ENCODE measurements around the gene AKAP17A. TPM values are rescaled to one million over a fixed set of nuclear protein-coding genes. Genes with fewer than 3 reads are reported as not detected.

Gene AKAP17A
- total RNA-seq, 2 donors from 2014 or later, result 42.2 to 50.9 TPM

- no peak overlapping the region for H3K4me3 Mint-ChIP-seq
These were observed 13.6 kb upstream of the AKAP17A start for GRCh38 chrX:1577845-1578244.

GRCh38 chrX:1578511-1579173 lies 12.8 kb upstream of the AKAP17A start:
- no peaks in the 10 kb centered on the region for H3K27me3 ChIP-seq (ENCODE audit: control insufficient read depth, insufficient read depth, low read length, poor library complexity, severe bottlenecking)
- H3K36me3 ChIP-seq (ENCODE audit: control insufficient read depth, insufficient read depth, low read length), result no peaks in the 10 kb centered on the region
- H3K27ac ChIP-seq (ENCODE audit: low read depth, low read length), result no peak overlapping the region
- H3K4me1 ChIP-seq (ENCODE audit: control insufficient read depth, insufficient read depth, low read length), result no peaks in the 10 kb centered on the region
- H3K9ac ChIP-seq (ENCODE audit: extremely low read depth, low read length, poor library complexity, severe bottlenecking), result no peak overlapping the region
- Mint-ChIP-seq H3K4me1 (no peaks in the 10 kb centered on the region), H3K27me3 (ENCODE audit: insufficient read depth) (peaks cover 3% of the 10 kb centered on the region), H3K27ac (no peak overlapping the region), H3K4me3 (no peak overlapping the region), H3K36me3 (ENCODE audit: low read depth) (no peaks in the 10 kb centered on the region), H3K9me3 (peaks cover 4% of the 10 kb centered on the region)
- no peak overlapping the region for H3K4me3 ChIP-seq (ENCODE audit: low read length)
- TF ChIP-seq CTCF (conservative IDR thresholded peaks at IDR 0.05), result no peak
- DNase-seq, result no peak
- H3K9me3 ChIP-seq (ENCODE audit: control insufficient read depth, low read length), result no peaks in the 10 kb centered on the region
- WGBS, 2 experiments (ENCODE audit: insufficient coverage in 1 of 2, insufficient read length in 1 of 2), result 69 to 76% methylated on average over 3 to 6 of the region's 6 CpGs

More at GRCh38 chrX:1577845-1578244, 13.6 kb upstream of the AKAP17A start:
- no peaks in the 10 kb centered on the region for H3K9me3 ChIP-seq (ENCODE audit: control insufficient read depth, low read length)
- no peak for TF ChIP-seq CTCF (conservative IDR thresholded peaks at IDR 0.05)
- Mint-ChIP-seq H3K27ac (no peak overlapping the region), H3K36me3 (ENCODE audit: low read depth) (no peaks in the 10 kb centered on the region), H3K9me3 (peaks cover 4% of the 10 kb centered on the region), H3K4me1 (no peaks in the 10 kb centered on the region), H3K27me3 (ENCODE audit: insufficient read depth) (peaks cover 3% of the 10 kb centered on the region)
- no peak for DNase-seq
- H3K27me3 ChIP-seq (ENCODE audit: control insufficient read depth, insufficient read depth, low read length, poor library complexity, severe bottlenecking), result no peaks in the 10 kb centered on the region
- H3K4me1 ChIP-seq (ENCODE audit: control insufficient read depth, insufficient read depth, low read length), result no peaks in the 10 kb centered on the region
- no peak overlapping the region for H3K27ac ChIP-seq (ENCODE audit: low read depth, low read length)
- WGBS, 2 experiments (ENCODE audit: insufficient coverage in 1 of 2, insufficient read length in 1 of 2), result 67 to 76% methylated on average over 1 of the region's 2 CpGs
- no peak overlapping the region for H3K4me3 ChIP-seq (ENCODE audit: low read length)
- H3K36me3 ChIP-seq (ENCODE audit: control insufficient read depth, insufficient read depth, low read length), result no peaks in the 10 kb centered on the region
- no peak overlapping the region for H3K9ac ChIP-seq (ENCODE audit: extremely low read depth, low read length, poor library complexity, severe bottlenecking)

GRCh38 chrX:1581132-1581531 lies 10.3 kb upstream of the AKAP17A start:
- Histone ChIP-seq H3K27me3 (ENCODE audit: control insufficient read depth, insufficient read depth, low read length, poor library complexity, severe bottlenecking) (no peaks in the 10 kb centered on the region), H3K4me1 (ENCODE audit: control insufficient read depth, insufficient read depth, low read length) (no peaks in the 10 kb centered on the region), H3K9me3 (ENCODE audit: control insufficient read depth, low read length) (no peaks in the 10 kb centered on the region), H3K9ac (ENCODE audit: extremely low read depth, low read length, poor library complexity, severe bottlenecking) (no peak overlapping the region), H3K27ac (ENCODE audit: low read depth, low read length) (no peak overlapping the region), H3K36me3 (ENCODE audit: control insufficient read depth, insufficient read depth, low read length) (no peaks in the 10 kb centered on the region), H3K4me3 (ENCODE audit: low read length) (no peak overlapping the region)
- peak; percentile 86 for DNase-seq
- no peak overlapping the region for H3K4me3 Mint-ChIP-seq
- 55 to 75% methylated on average over 1 to 3 of the region's 4 CpGs for WGBS, 2 experiments (ENCODE audit: insufficient coverage in 1 of 2, insufficient read length in 1 of 2)
- peak; percentile 85 for TF ChIP-seq CTCF (conservative IDR thresholded peaks at IDR 0.05)
- H3K36me3 Mint-ChIP-seq (ENCODE audit: low read depth), result no peaks in the 10 kb centered on the region
- no peaks in the 10 kb centered on the region for H3K4me1 Mint-ChIP-seq
- H3K9me3 Mint-ChIP-seq, result peaks cover 4% of the 10 kb centered on the region
- H3K27me3 Mint-ChIP-seq (ENCODE audit: insufficient read depth), result peaks cover 3% of the 10 kb centered on the region
- H3K27ac Mint-ChIP-seq, result no peak overlapping the region

Measured in endodermal cell (in vitro differentiated cells).